Stimulated activated memory B cell treated with anti-CD40 and anti-IgM and Interleukin-4, amounts not matched to agents 10 μg/mL and 1 μg/mL and 100 μg/mL, for 72 hours (primary cell): ENCODE results near the gene IFNA17.
"Not testable (repeated sequence)": the region's sequence is repeated elsewhere in the genome, so short reads cannot be mapped to it uniquely, and the experiment has no call there.

ENCODE experiments used
- ATAC-seq: fragments of 150-1000 bp; cut with Tn5 transposase; 2 replicates; pipeline ENCODE4 v1.10.0; 2021
- H3K27ac Mint-ChIP-seq: one replicate; pipeline ENCODE4 v1.8.0; 2022; ENCODE audit warnings: mild to moderate bottlenecking, mixed read lengths
- H3K27me3 Mint-ChIP-seq: one replicate; pipeline ENCODE4 v1.8.0; 2022; ENCODE audit warnings: mixed read lengths
- H3K36me3 Mint-ChIP-seq: one replicate; pipeline ENCODE4 v1.8.0; 2022; ENCODE audit warnings: mixed read lengths
- H3K4me1 Mint-ChIP-seq: one replicate; pipeline ENCODE4 v1.8.0; 2022; ENCODE audit warnings: mixed read lengths
- H3K4me3 Mint-ChIP-seq: one replicate; pipeline ENCODE4 v1.8.0; 2022; ENCODE audit warnings: mild to moderate bottlenecking, moderate library complexity, mixed read lengths
- H3K9me3 Mint-ChIP-seq: one replicate; pipeline ENCODE4 v1.8.0; 2022; ENCODE audit warnings: mixed read lengths

Gene IFNA17

DNA sequence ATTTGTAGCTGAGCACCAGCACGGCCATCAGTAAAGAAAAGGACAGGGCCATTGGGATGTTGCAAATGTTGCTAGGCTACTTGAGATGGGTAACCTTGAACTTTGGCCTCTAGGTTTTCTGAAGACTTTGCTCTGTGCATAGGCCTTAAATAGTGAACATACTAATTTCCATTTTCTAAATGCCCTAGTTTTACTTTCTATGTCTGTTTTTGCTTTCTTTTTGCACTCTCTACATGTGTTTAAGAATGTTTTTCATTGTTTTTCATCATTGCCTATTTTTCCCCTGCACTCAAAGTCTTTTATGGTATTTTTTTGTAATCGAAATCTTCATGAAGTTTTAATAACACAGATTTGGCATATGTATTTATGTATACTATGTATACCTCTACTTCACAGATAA lies at the start of gene IFNA17:
Gene IFNA17 (minus strand): TSS at position 101 of the 400 bp plus-strand sequence. CDS start 49 bp downstream, at position 52.
- peaks cover 16% of the 10 kb centered on the region for H3K27me3 Mint-ChIP-seq
- no peaks in the 10 kb centered on the region for H3K36me3 Mint-ChIP-seq
- no peak within 1 kb of the TSS for H3K4me3 Mint-ChIP-seq
- H3K9me3 Mint-ChIP-seq = no peaks in the 10 kb centered on the region
- no peak for ATAC-seq
- H3K27ac Mint-ChIP-seq = no peak within 1 kb of the TSS
- no peaks in the 10 kb centered on the region for H3K4me1 Mint-ChIP-seq

DNA sequence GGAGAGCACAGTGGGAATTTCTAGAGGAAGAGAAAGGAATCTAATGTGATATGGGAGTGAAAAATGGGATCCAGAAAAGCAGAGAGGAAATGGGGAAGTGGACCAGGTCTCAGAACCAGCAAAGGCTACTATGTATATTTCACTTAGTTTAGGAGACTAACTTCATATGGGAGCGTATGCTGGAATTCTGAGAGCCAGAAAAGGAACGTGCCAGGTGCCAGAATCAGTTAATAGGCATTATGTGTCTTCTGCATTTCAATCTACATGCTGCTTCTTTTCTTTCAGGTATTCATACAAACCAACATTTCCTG lies 40.3 kb upstream of the IFNA17 start:
- H3K27me3 Mint-ChIP-seq = peaks cover 33% of the 10 kb centered on the region

DNA sequence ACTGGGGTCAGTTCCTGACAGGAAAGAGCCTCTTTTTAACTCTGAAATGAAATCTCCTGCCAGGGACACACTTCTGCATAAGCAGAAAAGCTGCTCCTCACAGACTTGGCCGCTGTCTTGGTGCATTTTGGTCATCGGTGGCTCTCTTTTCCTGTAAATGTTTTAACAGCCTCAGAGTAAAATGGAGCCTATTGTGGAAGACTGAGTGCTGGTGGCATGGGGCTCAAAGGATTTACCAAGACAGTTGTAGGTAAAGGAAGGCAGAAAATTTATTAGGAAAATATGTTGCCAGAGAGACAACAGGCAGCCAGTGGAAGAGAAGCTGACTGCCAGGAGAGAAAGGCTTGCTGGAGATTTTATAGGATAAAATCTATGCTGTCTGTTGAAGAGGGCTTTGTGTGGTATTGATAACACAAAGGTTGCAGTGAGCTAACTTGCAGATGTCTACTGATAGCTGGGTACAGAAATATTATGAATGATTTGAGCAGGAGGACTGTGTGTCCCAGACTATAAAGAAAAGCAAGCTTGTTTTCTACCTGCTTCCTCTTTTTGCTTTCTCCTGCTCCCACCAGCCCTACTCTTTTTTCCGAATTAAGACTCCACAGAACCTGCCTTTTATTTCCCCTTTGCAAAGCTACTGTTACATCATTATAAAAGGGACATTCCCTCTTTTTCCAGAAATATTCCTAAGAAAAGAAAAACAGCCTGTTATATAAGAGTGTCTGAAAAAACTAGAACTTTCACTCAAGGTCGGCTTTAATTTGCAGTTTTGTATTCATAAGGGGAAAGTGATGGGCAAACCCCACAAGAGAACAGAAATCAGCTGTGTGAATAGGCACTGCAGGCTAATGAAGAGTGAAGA lies 39.7 kb upstream of the IFNA17 start:
- Mint-ChIP-seq H3K4me3 (no peak overlapping the region), H3K9me3 (peaks cover 3% of the 10 kb centered on the region), H3K27ac (no peak overlapping the region), H3K27me3 (peaks cover 29% of the 10 kb centered on the region), H3K4me1 (peaks cover 13% of the 10 kb centered on the region), H3K36me3 (no peaks in the 10 kb centered on the region)
- peak; percentile 70 for ATAC-seq

More for the DNA sequence above, 40.3 kb upstream of the IFNA17 start:
- H3K9me3 Mint-ChIP-seq = peaks cover 3% of the 10 kb centered on the region
- no peak for ATAC-seq
- no peak overlapping the region for H3K27ac Mint-ChIP-seq
- H3K4me1 Mint-ChIP-seq = peaks cover 13% of the 10 kb centered on the region
- no peaks in the 10 kb centered on the region for H3K36me3 Mint-ChIP-seq
- no peak overlapping the region for H3K4me3 Mint-ChIP-seq

DNA sequence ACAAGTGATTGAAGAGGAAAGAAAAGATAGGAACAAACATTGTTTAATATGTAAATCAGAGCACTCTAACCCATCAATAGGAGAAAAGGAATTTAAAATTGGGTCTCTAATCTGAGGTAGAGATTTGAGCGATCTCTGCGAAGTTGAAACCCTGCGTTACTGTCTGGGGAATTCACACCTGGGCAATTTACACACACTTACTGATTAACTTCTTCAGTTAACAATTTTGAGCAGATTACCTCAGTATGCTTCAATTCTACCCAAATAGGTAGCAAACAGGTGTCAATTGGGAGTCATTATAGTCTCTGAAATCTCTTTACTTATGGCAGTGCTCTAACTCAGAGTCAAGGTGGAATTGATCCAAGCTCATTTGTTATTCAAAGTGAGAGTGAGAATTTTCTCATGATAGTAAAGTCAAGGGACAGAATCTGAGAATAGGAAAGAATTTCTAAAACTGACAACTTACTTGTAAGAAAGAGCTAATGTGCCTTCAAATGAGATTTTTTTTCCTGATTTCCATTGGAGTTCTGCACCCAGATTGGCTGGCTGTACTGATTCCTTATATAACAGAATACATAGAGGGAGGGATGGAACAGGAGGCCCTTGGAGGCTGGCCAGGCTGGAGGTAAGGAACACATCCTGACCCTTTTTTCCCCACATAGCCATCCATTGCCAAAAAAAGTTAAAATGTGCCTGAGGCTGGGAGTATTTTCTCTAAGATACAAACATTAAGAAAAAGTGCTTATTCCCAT lies 38.9 kb upstream of the IFNA17 start:
- H3K4me1 Mint-ChIP-seq = peaks cover 13% of the 10 kb centered on the region
- peaks cover 29% of the 10 kb centered on the region for H3K27me3 Mint-ChIP-seq
- no peaks in the 10 kb centered on the region for H3K36me3 Mint-ChIP-seq
- peaks cover 3% of the 10 kb centered on the region for H3K9me3 Mint-ChIP-seq
- ATAC-seq = no peak
- no peak overlapping the region for H3K4me3 Mint-ChIP-seq
- no peak overlapping the region for H3K27ac Mint-ChIP-seq

DNA sequence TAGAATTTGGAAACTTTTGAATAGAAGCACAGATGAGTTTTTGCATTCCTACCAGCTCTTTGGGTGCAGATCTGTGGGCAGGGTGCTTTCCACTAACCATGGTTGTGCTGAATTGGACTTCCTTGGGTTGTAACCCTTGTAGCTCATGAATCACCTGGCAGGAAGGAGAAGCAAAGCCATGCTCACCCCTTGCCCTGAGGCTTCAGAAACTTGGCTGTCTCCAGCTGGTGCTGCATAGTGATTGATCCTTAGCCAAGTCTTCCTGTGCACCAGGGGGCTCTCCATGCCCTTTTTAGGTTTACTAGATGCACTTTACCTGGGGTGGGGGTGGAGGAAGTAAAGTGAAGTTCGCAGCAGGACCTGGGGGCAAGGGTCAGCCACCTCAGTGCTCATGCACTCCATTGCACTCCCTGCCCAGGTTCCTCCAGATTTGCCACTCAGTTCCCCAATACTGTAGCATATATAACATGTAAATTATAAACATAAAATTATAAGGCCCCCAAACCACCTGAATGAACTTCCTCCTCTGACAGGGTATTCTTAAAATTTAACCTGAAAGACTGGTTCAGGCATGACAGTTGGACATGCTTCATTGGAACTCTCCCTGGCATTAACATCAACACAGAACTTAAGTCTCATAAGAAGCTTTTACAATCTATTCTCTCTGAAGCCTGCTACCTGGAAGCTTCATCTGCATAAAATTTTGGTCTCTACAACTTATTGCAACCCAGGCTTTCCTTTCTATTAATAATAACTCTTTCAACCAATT lies 37.6 kb upstream of the IFNA17 start:
- H3K27ac Mint-ChIP-seq = no peak overlapping the region
- H3K4me1 Mint-ChIP-seq = peaks cover 13% of the 10 kb centered on the region
- H3K27me3 Mint-ChIP-seq = peaks cover 23% of the 10 kb centered on the region
- no peak overlapping the region for H3K4me3 Mint-ChIP-seq
- no peaks in the 10 kb centered on the region for H3K36me3 Mint-ChIP-seq
- no peaks in the 10 kb centered on the region for H3K9me3 Mint-ChIP-seq
- no peak for ATAC-seq

DNA sequence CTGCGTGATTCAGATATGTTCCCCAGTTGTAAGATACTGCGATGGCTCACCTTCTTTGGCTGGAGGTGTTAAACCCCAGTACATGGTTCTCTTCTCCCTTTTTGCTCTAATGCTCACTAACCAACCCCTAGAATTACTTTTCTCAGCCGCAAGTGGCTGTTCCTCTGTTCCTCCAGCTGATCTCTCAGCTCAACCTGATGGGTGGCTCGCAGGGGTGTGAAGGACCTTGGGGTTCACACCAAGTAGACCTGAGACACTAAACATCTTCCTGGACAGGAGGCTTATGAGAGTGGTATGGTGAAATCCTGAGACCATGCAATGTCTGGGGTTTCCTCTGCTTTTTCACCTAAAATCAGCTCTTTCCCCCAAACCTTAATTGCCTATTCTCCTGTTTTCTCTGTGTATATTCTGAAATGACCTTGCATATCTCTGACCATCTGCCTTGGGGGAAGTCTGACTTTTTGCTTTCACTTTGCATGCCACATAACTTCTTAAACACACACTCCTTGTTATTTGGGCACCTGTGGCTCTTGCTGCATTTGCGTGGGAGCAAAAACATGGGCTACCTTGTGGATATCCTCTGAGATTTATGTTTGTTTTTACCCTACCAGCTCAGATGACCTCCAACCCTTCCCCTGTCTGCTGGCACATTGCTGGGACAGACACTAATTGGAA lies 27.7 kb upstream of the IFNA17 start:
- Mint-ChIP-seq H3K36me3 (no peaks in the 10 kb centered on the region), H3K4me3 (no peak overlapping the region), H3K9me3 (no peaks in the 10 kb centered on the region), H3K27me3 (peaks cover 41% of the 10 kb centered on the region), H3K4me1 (peaks cover 6% of the 10 kb centered on the region), H3K27ac (no peak overlapping the region)
- no peak for ATAC-seq

DNA sequence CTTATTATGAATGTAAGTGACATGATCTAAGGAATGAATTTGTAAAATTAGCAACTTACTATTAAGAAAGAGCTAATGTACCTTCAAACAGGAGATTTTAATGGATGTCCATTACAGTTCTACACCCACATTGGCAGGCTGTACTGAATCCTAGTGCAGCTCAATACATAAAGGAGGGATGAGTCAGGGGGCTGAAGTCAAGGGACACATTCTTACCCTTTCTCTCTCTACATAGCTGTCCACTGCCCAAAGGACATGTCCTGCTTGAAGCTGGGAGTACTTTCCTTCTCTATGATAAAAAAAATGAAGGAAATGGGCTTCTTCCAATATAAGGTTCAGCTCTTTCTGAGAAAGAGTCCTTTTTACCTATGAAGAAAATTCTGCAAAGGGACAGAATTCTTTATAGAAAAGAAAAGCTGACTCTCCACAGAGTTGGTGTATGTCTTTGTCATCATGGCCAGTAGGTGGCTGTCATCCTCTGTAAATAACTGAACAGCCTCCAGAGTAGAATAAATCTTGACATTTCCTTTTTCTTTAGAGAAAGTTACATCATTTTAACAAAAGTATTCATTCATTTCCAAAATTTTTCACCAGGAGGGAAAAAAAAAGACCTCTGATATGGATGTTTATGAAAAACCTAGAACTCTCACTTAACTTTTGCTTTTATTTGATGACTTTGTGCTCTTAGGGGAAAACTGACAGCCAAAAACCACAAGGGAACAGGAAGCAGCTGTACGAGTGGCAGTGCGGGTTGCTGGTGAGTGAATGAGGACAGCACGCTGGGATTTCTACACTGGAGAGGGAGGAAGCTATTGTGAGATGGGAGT lies 24.9 kb upstream of the IFNA17 start:
- H3K36me3 Mint-ChIP-seq = no peaks in the 10 kb centered on the region
- no peak overlapping the region for H3K4me3 Mint-ChIP-seq
- peaks cover 6% of the 10 kb centered on the region for H3K4me1 Mint-ChIP-seq
- H3K27me3 Mint-ChIP-seq = peaks cover 63% of the 10 kb centered on the region
- ATAC-seq = peak; percentile 76
- H3K27ac Mint-ChIP-seq = no peak overlapping the region
- H3K9me3 Mint-ChIP-seq = no peaks in the 10 kb centered on the region

DNA sequence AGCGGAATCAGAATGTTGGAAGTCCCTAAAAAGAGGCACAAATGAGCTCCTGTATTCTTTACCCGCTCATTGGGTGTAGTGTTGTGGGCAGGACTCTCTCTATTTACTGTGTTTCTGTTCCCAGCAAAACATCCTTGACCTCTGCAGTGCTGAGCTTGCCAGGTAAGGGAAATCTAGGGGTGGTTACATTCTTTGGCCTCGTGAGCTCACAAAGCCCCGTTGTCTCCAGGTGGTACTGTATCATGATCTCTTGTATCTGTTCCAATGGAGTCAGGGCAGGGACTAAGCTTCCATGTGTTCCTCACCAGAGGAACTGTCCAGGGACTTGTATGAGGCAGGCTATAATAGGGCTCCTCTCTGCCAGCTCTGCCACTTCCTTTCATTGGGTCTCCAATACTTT lies 23.6 kb upstream of the IFNA17 start:
- Mint-ChIP-seq H3K27me3 (peaks cover 60% of the 10 kb centered on the region), H3K4me3 (no peak overlapping the region), H3K36me3 (no peaks in the 10 kb centered on the region), H3K9me3 (no peaks in the 10 kb centered on the region), H3K27ac (no peak overlapping the region), H3K4me1 (peaks cover 6% of the 10 kb centered on the region)
- no peak for ATAC-seq

DNA sequence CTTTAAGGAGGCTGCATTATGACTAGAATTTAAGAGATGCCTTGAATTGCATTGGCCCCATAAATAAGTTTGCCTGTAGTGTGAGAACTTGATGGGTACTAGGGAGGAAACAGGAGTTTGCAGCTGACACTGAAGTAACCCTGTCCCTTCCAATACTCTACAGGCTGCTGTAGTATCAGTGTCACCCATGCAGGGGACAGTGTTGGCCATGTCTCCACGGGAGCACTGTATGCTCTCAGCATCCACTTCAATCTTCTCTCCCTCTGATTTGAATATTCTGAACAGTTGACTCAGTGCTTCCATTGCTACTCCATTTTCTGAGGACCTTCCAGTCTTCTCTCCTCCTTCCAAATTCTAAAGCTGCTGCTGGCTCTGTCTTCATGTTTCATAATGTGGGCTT lies 23.2 kb upstream of the IFNA17 start:
- H3K27me3 Mint-ChIP-seq = peaks cover 59% of the 10 kb centered on the region
- ATAC-seq = no peak
- H3K9me3 Mint-ChIP-seq = no peaks in the 10 kb centered on the region
- no peak overlapping the region for H3K4me3 Mint-ChIP-seq
- H3K4me1 Mint-ChIP-seq = peaks cover 6% of the 10 kb centered on the region
- no peak overlapping the region for H3K27ac Mint-ChIP-seq
- no peaks in the 10 kb centered on the region for H3K36me3 Mint-ChIP-seq

DNA sequence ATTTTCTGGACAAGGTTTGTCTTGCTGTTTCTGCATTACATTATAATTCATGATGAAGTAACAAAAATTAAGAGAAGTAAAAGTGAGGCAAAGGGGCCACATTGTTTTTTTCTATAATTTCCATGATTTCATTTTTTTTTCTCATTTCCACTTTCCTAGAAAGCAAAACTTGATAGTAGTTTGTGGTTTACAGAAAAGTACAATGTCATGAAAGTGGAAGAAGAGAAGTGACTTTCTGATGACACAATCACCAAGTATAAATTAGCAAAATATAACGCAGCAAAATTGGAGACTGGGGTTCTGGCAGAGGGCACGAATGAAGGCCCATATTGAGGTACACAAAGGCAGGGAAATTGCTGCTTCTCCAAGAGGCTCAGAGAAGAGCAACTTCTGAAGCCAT lies 16.8 kb upstream of the IFNA17 start:
- no peaks in the 10 kb centered on the region for H3K9me3 Mint-ChIP-seq
- H3K36me3 Mint-ChIP-seq = no peaks in the 10 kb centered on the region
- H3K4me1 Mint-ChIP-seq = no peaks in the 10 kb centered on the region
- no peak overlapping the region for H3K27ac Mint-ChIP-seq
- no peak overlapping the region for H3K4me3 Mint-ChIP-seq
- peaks cover 30% of the 10 kb centered on the region for H3K27me3 Mint-ChIP-seq
- ATAC-seq = no peak

DNA sequence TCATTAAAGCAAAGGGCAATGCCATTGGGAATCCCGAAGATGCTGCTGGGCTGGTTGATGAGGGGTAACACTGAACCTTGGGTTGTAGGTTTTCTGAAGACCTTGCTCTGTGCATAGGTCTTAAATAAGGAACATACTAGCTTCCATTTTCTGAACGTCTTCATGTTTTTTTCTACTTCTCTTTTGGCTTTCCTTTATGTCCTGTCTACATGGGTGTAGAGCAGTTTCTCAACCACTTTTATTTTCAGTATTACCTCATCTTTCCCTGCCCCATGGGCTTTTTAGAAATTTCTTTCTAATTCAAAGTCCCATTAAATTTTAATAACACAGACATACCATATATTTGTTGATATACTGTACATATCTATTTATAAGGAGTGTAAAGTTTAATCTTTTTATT lies 11.9 kb upstream of the IFNA17 start, which contains the start of gene IFNA14:
Gene IFNA14 (minus strand): TSS at position 95 of the 400 bp plus-strand sequence. CDS start 70 bp downstream, at position 25.
- ATAC-seq = no peak
- H3K27ac Mint-ChIP-seq = no peak within 1 kb of the TSS

DNA sequence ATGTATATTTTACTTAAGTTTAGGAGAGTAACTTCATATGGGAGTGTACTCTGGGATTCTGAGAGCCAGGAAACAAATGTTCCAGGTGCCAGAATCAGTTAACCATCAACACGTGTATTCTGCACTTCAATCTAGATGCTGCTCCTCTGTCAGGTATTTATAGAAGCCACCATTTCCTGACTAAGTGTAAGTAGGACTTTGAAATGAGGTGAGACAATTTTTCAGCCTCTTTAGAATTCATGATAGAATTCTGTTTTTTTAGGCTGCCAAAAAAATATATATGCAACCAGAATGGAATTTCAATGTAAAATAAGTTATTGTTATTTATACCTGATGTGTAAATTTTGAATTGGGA lies 8.3 kb upstream of the IFNA17 start:
- H3K27ac Mint-ChIP-seq, H3K27me3 Mint-ChIP-seq, ATAC-seq, H3K4me1 Mint-ChIP-seq, H3K4me3 Mint-ChIP-seq, H3K9me3 Mint-ChIP-seq, H3K36me3 Mint-ChIP-seq: not testable (repeated sequence)

More for the DNA sequence above, 11.9 kb upstream of the IFNA17 start, which contains the start of gene IFNA14:
- peaks cover 7% of the 10 kb centered on the region for H3K4me1 Mint-ChIP-seq
- H3K36me3 Mint-ChIP-seq = no peaks in the 10 kb centered on the region
- no peaks in the 10 kb centered on the region for H3K27me3 Mint-ChIP-seq
- no peak within 1 kb of the TSS for H3K4me3 Mint-ChIP-seq
- no peaks in the 10 kb centered on the region for H3K9me3 Mint-ChIP-seq

DNA sequence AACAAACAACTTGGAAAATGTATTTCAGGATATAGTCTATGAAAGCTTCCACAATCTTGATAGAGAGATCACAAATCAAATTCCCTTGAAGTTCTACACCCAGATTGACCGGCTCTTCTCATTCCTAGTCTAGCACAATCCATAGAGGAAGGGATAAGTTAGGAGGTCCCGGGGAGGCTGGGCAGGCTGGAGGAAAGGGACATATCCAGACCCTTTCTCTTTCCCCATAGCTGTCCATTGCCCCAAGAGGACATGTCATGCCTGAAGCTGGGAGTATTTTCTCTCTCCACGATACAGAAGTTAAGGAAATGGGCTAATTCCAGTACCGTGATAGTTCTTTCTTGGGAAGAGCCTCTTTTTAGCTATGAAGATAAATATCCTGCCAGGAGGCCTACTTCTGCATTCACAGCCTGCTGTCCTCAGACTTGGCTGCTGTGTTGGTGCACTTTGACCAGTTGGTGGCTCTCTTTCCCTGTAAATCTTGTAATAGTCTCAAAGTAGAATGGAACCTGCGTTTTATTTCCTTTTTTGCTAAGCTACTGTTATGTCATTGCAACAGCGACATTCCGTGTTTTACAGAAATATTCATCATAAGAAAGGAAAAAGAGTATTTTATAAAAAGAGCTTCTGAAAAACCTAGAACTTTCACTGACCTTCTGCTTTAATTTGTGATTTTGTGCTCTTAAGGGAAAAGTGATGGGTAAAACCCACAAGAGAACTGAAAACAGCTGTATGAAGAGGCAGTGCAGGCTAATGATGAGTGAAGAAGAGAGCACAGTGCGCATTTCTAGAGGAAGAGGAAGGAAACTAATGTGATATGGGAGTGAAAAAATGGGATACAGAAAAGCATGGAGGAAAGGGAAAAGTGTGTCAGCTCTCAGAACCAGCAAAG lies 7.7 kb upstream of the IFNA17 start:
- not testable (repeated sequence) for H3K4me3 Mint-ChIP-seq, H3K36me3 Mint-ChIP-seq, H3K27me3 Mint-ChIP-seq, H3K9me3 Mint-ChIP-seq, H3K27ac Mint-ChIP-seq, H3K4me1 Mint-ChIP-seq
- ATAC-seq = peak; percentile 77
